Mammary epithelial cell (primary cell): ENCODE measurements around the gene TSPAN16.

ENCODE experiments used
- CTCF ChIP-seq, 2 donors: IDR thresholded peaks in 1 of 2; conservative IDR thresholded peaks in 1 of 2; 2 replicates each; pipeline ENCODE4 v1.5.1; 2011 to 2012; ENCODE audit warnings: inconsistent platforms in 2 of 2, low read length in 2 of 2, mild to moderate bottlenecking in 2 of 2, control low read depth in 1 of 2, low read depth in 1 of 2; ENCODE audit not compliant: insufficient read depth in 1 of 2; ENCODE audit errors: extremely low read depth in 1 of 2
- EZH2 ChIP-seq: IDR thresholded peaks from 2 replicates; pipeline ENCODE4 v1.6.1; 2012; ENCODE audit warnings: low read length, inconsistent platforms, borderline replicate concordance

GRCh38 chr19:11330127-11330526 is 34.2 kb downstream of the TSPAN16 start:
- TF ChIP-seq CTCF (conservative IDR thresholded peaks at IDR 0.05 in 1 of 2, IDR thresholded peaks at IDR 0.05 in 1 of 2; ENCODE audit: extremely low read depth in 1 of 2, insufficient read depth in 1 of 2, low read depth in 1 of 2, low read length in 2 of 2) (no peak), EZH2 (no peak)
